Breast epithelium (tissue), 3 donors: ENCODE measurements around the gene ZNF664.

Experiments
- CTCF ChIP-seq, 3 donors: fragments of 450-650 bp; IDR thresholded peaks; one replicate each; pipeline ENCODE4 v1.5.1; 2016 to 2017; ENCODE audit warnings: antibody characterized with exemption in 3 of 3, mild to moderate bottlenecking in 3 of 3, moderate library complexity in 3 of 3
- POLR2A ChIP-seq: fragments of 450-650 bp; IDR thresholded peaks from one replicate; pipeline ENCODE4 v1.6.1; 2016; ENCODE audit warnings: antibody characterized with exemption, mild to moderate bottlenecking, moderate library complexity
- POLR2AphosphoS5 ChIP-seq, 3 donors: sonication (generic); formaldehyde crosslinking; IDR thresholded peaks; one replicate each; pipeline ENCODE4 v1.6.1; 2017; ENCODE audit warnings: antibody characterized with exemption in 3 of 3

GRCh38 chr12:123963821-123964220 is 9.2 kb upstream of the ZNF664 start:
- TF ChIP-seq CTCF (IDR thresholded peaks at IDR 0.05) = no peak
- TF ChIP-seq POLR2AphosphoS5 (IDR thresholded peaks at IDR 0.05) = no peak
- no peak for TF ChIP-seq POLR2A
